ENCODE measurements around the gene NAA16.

Gene NAA16

GRCh38 chr13:41408746-41409145, 97.7 kb downstream of the NAA16 start:
- no peak for DNase-seq (ENCODE audit: low read depth)
- H3K4me3 ChIP-seq (ENCODE audit: low read length) = no peak overlapping the region
- no peak for TF ChIP-seq CTCF (conservative IDR thresholded peaks at IDR 0.05; ENCODE audit: low read length)

- TF ChIP-seq CTCF (conservative IDR thresholded peaks at IDR 0.05; ENCODE audit: low read length) = no peak
- DNase-seq (ENCODE audit: low read depth) = peak; percentile 10
- no peak overlapping the region for H3K4me3 ChIP-seq (ENCODE audit: low read length)
Measured at GRCh38 chr13:41409611-41410010, 98.5 kb downstream of the NAA16 start.

GRCh38 chr13:41411060-41411459, 100.0 kb downstream of the NAA16 start:
- no peak for DNase-seq (ENCODE audit: low read depth)
- H3K4me3 ChIP-seq (ENCODE audit: low read length) = no peak overlapping the region
- TF ChIP-seq CTCF (conservative IDR thresholded peaks at IDR 0.05; ENCODE audit: low read length) = no peak

- peak; percentile 65 for TF ChIP-seq CTCF (conservative IDR thresholded peaks at IDR 0.05; ENCODE audit: low read length)
- no peak overlapping the region for H3K4me3 ChIP-seq (ENCODE audit: low read length)
- peak; percentile 78 for DNase-seq (ENCODE audit: low read depth)
Measured at GRCh38 chr13:41411522-41411921, 100.5 kb downstream of the NAA16 start.

- no peak for TF ChIP-seq CTCF (conservative IDR thresholded peaks at IDR 0.05; ENCODE audit: low read length)
- H3K4me3 ChIP-seq (ENCODE audit: low read length) = no peak overlapping the region
- DNase-seq (ENCODE audit: low read depth) = no peak
Measured at GRCh38 chr13:41413872-41414271, 102.8 kb downstream of the NAA16 start.

GRCh38 chr13:41416276-41416675, 105.2 kb downstream of the NAA16 start:
- DNase-seq (ENCODE audit: low read depth) = peak; percentile 52

GRCh38 chr13:41418027-41418426, 107.0 kb downstream of the NAA16 start:
- TF ChIP-seq CTCF (conservative IDR thresholded peaks at IDR 0.05; ENCODE audit: low read length) = no peak
- DNase-seq (ENCODE audit: low read depth) = peak; percentile 95
- no peak overlapping the region for H3K4me3 ChIP-seq (ENCODE audit: low read length)

More at GRCh38 chr13:41416276-41416675, 105.2 kb downstream of the NAA16 start:
- TF ChIP-seq CTCF (conservative IDR thresholded peaks at IDR 0.05; ENCODE audit: low read length) = no peak
- H3K4me3 ChIP-seq (ENCODE audit: low read length) = no peak overlapping the region

Data from AG10803 (cell line).